HepG2 (cell line): ENCODE measurements around the gene POLR3E. TPM values are rescaled to one million over a fixed set of nuclear protein-coding genes. Genes with fewer than 3 reads are reported as not detected.

ENCODE experiments used
- CBFB ChIP-seq: sonication (generic); formaldehyde crosslinking; IDR thresholded peaks from 2 replicates; pipeline ENCODE4 v1.4.0; 2020; ENCODE audit warnings: missing genetic modification reagents
- DMAP1 ChIP-seq: IDR thresholded peaks from 2 replicates; pipeline ENCODE4 v1.6.1; 2016
- KDM5B ChIP-seq: sonication (generic); formaldehyde crosslinking; IDR thresholded peaks from 2 replicates; pipeline ENCODE4 v1.4.0; 2020; ENCODE audit warnings: missing genetic modification reagents, mild to moderate bottlenecking, borderline replicate concordance
- KLF16 ChIP-seq, 2 experiments: sonication (generic) in 1 of 2; formaldehyde crosslinking in 1 of 2; IDR thresholded peaks; 2 replicates each; pipeline versions ENCODE4 v1.6.1 to v1.8.0; 2016 to 2023; ENCODE audit warnings: missing genetic modification reagents in 2 of 2, missing compliant biosample characterization in 1 of 2
- MAFF ChIP-seq: IDR thresholded peaks from 2 replicates; pipeline ENCODE4 v1.6.1; 2011; ENCODE audit warnings: low read depth, low read length, improper control_type of control experiment
- MEIS1 ChIP-seq: sonication (generic); formaldehyde crosslinking; IDR thresholded peaks from 2 replicates; pipeline ENCODE4 v1.9.0; 2021; ENCODE audit warnings: mild to moderate bottlenecking, missing genetic modification reagents, moderate library complexity, borderline replicate concordance
- PHF5A ChIP-seq: IDR thresholded peaks from one replicate; pipeline ENCODE4 v1.6.1; 2018; ENCODE audit warnings: low read depth, missing genetic modification reagents; ENCODE audit not compliant: unreplicated experiment
- RARA ChIP-seq: IDR thresholded peaks from 2 replicates; pipeline ENCODE4 v1.6.1; 2016; ENCODE audit warnings: missing genetic modification reagents, missing compliant biosample characterization
- RXRA ChIP-seq: sonication (generic); formaldehyde crosslinking; IDR thresholded peaks from 2 replicates; pipeline ENCODE4 v1.5.1; 2020; ENCODE audit warnings: missing genetic modification reagents
- SMAD1 ChIP-seq: sonication (generic); formaldehyde crosslinking; IDR thresholded peaks from 2 replicates; pipeline ENCODE4 v1.4.0; 2020; ENCODE audit warnings: missing genetic modification reagents, low read depth, mild to moderate bottlenecking, borderline replicate concordance
- SMC3 ChIP-seq: IDR thresholded peaks from 2 replicates; pipeline ENCODE4 v1.6.1; 2011; ENCODE audit warnings: low read length, improper control_type of control experiment
- TBX2 ChIP-seq: sonication (generic); formaldehyde crosslinking; IDR thresholded peaks from 2 replicates; pipeline ENCODE4 v1.5.0; 2020; ENCODE audit warnings: missing genetic modification reagents, mild to moderate bottlenecking, borderline replicate concordance
- TRIM24 ChIP-seq: sonication (generic); formaldehyde crosslinking; IDR thresholded peaks from 2 replicates; pipeline ENCODE4 v1.8.0; 2022; ENCODE audit warnings: mild to moderate bottlenecking, missing genetic modification reagents
- ZBTB25 ChIP-seq: IDR thresholded peaks from 2 replicates; pipeline ENCODE4 v1.6.1; 2018; ENCODE audit warnings: missing genetic modification reagents
- ZFP37 ChIP-seq: sonication (generic); formaldehyde crosslinking; IDR thresholded peaks from 2 replicates; pipeline ENCODE4 v1.4.0; 2020; ENCODE audit warnings: missing genetic modification reagents, borderline replicate concordance
- ZMAT3 ChIP-seq: sonication (generic); formaldehyde crosslinking; conservative IDR thresholded peaks from 2 replicates; pipeline ENCODE4 v1.7.0; 2021; ENCODE audit warnings: missing genetic modification reagents
- ZNF263 ChIP-seq: sonication (generic); formaldehyde crosslinking; IDR thresholded peaks from 2 replicates; pipeline ENCODE4 v1.4.0; 2020; ENCODE audit warnings: missing genetic modification reagents
- ZNF280B ChIP-seq: sonication (generic); formaldehyde crosslinking; IDR thresholded peaks from 2 replicates; pipeline ENCODE4 v1.5.0; 2020; ENCODE audit warnings: missing genetic modification reagents, mild to moderate bottlenecking, borderline replicate concordance
- ZNF468 ChIP-seq: sonication (generic); formaldehyde crosslinking; IDR thresholded peaks from 2 replicates; pipeline ENCODE4 v1.8.0; 2022; ENCODE audit warnings: mild to moderate bottlenecking, moderate library complexity, missing genetic modification reagents
- ZNF557 ChIP-seq: sonication (generic); formaldehyde crosslinking; IDR thresholded peaks from 2 replicates; pipeline ENCODE4 v1.4.0; 2020; ENCODE audit warnings: missing genetic modification reagents
- ZNF670 ChIP-seq: sonication (generic); formaldehyde crosslinking; IDR thresholded peaks from 2 replicates; pipeline ENCODE4 v1.8.0; 2022; ENCODE audit warnings: mild to moderate bottlenecking, missing genetic modification reagents, borderline replicate concordance
- ZNF709 ChIP-seq: sonication (generic); formaldehyde crosslinking; IDR thresholded peaks from 2 replicates; pipeline ENCODE4 v1.5.0; 2020; ENCODE audit warnings: mild to moderate bottlenecking, missing genetic modification reagents
- ZNF782 ChIP-seq: sonication (generic); formaldehyde crosslinking; IDR thresholded peaks from 2 replicates; pipeline ENCODE4 v1.4.0; 2020; ENCODE audit warnings: missing genetic modification reagents, mild to moderate bottlenecking, borderline replicate concordance
- ZSCAN21 ChIP-seq: sonication (generic); formaldehyde crosslinking; IDR thresholded peaks from 2 replicates; pipeline ENCODE4 v1.8.0; 2022; ENCODE audit warnings: mild to moderate bottlenecking, missing genetic modification reagents, moderate library complexity, borderline replicate concordance
- polyA plus RNA-seq, 8 experiments: library from polyadenylated mRNA; depleted of rRNA in 3 of 8; stranded (reverse) in 7 of 8; unstranded in 1 of 8; fragments of >200 nt; fragmentation: Illumina TruSeq in 4 of 8; extraction: Trizol in 4 of 8; gene quantifications; 2 replicates each; pipeline versions ENCODE4 v1.2.1 to v1.2.3, GENCODE V29; 2011 to 2016; ENCODE audit warnings: low read depth in 4 of 8, missing spikeins in 1 of 8, mixed read lengths in 1 of 8; ENCODE audit not compliant: insufficient read depth in 1 of 8
- total RNA-seq, 5 experiments: library from RNA; depleted of rRNA; stranded (reverse); fragments of >200 nt; fragmentation: Illumina TruSeq; extraction: Trizol; gene quantifications; 2 replicates each; pipeline ENCODE4 v1.2.3, GENCODE V29; 2016; ENCODE audit warnings: low read depth in 1 of 5
- TF ChIP-seq, protein P1 (sequence below): sonication (generic); formaldehyde crosslinking; IDR thresholded peaks from 2 replicates; pipeline ENCODE4 v1.4.0; 2020; ENCODE audit warnings: missing genetic modification reagents
- TF ChIP-seq, protein P2 (sequence below): IDR thresholded peaks from 2 replicates; pipeline ENCODE4 v1.6.1; 2016; ENCODE audit warnings: mild to moderate bottlenecking

The POLR3E gene
- total and polyA plus RNA-seq, 2 of the 13 experiments (the other 11 are each of a cell fraction or from before 2014, with no cell fraction given) = 135 to 262 TPM

- no peak for TF ChIP-seq ZBTB25 (CRISPR knock-in tag)
- peak; percentile 33; the same call in 1 of the 2 replicates for TF ChIP-seq KDM5B (CRISPR knock-in tag)
- no peak for TF ChIP-seq MEIS1 (CRISPR knock-in tag)
- peak; percentile 75 for TF ChIP-seq SMC3
- no peak for TF ChIP-seq ZNF468
- TF ChIP-seq ZNF709 (CRISPR knock-in tag) = no peak
- TF ChIP-seq DMAP1 (CRISPR knock-in tag) = no peak
- TF ChIP-seq RARA (CRISPR knock-in tag) = 0 out of 2 replicates have a peak, but pooled peaks have one; percentile 12
- TF ChIP-seq ZNF670 (CRISPR knock-in tag) = no peak
- no peak for TF ChIP-seq MAFF
- TF ChIP-seq ZFP37 (CRISPR knock-in tag) = 0 out of 2 replicates have a peak, but pooled peaks have one; percentile 25
- no peak for TF ChIP-seq ZNF263 (CRISPR knock-in tag)
- TF ChIP-seq, protein P1, sequence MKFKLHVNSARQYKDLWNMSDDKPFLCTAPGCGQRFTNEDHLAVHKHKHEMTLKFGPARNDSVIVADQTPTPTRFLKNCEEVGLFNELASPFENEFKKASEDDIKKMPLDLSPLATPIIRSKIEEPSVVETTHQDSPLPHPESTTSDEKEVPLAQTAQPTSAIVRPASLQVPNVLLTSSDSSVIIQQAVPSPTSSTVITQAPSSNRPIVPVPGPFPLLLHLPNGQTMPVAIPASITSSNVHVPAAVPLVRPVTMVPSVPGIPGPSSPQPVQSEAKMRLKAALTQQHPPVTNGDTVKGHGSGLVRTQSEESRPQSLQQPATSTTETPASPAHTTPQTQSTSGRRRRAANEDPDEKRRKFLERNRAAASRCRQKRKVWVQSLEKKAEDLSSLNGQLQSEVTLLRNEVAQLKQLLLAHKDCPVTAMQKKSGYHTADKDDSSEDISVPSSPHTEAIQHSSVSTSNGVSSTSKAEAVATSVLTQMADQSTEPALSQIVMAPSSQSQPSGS (CRISPR knock-in tag) = no peak
- 0 out of 2 replicates have a peak, but pooled peaks have one; percentile 58 for TF ChIP-seq ZNF557 (CRISPR knock-in tag)
- no peak for TF ChIP-seq PHF5A (CRISPR knock-in tag)
- peak in 1 of 2 experiments; percentile 65; a peak in 1 of 4 replicates for TF ChIP-seq KLF16 (CRISPR knock-in tag; IDR thresholded peaks at IDR 0.05)
- TF ChIP-seq ZNF782 (CRISPR knock-in tag) = no peak
- TF ChIP-seq ZNF280B (CRISPR knock-in tag) = peak; percentile 88
- 0 out of 2 replicates have a peak, but pooled peaks have one; percentile 31 for TF ChIP-seq SMAD1 (CRISPR knock-in tag)
- TF ChIP-seq ZSCAN21 = peak; percentile 51; the same call in 1 of the 2 replicates
- TF ChIP-seq, protein P2, sequence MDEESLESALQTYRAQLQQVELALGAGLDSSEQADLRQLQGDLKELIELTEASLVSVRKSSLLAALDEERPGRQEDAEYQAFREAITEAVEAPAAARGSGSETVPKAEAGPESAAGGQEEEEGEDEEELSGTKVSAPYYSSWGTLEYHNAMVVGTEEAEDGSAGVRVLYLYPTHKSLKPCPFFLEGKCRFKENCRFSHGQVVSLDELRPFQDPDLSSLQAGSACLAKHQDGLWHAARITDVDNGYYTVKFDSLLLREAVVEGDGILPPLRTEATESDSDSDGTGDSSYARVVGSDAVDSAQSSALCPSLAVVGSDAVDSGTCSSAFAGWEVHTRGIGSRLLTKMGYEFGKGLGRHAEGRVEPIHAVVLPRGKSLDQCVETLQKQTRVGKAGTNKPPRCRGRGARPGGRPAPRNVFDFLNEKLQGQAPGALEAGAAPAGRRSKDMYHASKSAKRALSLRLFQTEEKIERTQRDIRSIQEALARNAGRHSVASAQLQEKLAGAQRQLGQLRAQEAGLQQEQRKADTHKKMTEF (CRISPR knock-in tag) = 0 out of 2 replicates have a peak, but pooled peaks have one; percentile 33
- TF ChIP-seq CBFB = 0 out of 2 replicates have a peak, but pooled peaks have one; percentile 15
- 0 out of 2 replicates have a peak, but pooled peaks have one; percentile 36 for TF ChIP-seq ZMAT3 (CRISPR knock-in tag)
- TF ChIP-seq RXRA = peak; percentile 16
- no peak for TF ChIP-seq TRIM24
- no peak for TF ChIP-seq TBX2 (CRISPR knock-in tag)
These were observed 24.3 kb downstream of the POLR3E start (continued) for GRCh38 chr16:22321340-22322001.
